ENCODE measurements around the gene CYFIP1.

GRCh38 chr15:22902981-22903380, 77.2 kb downstream of the CYFIP1 start:
- TF ChIP-seq CTCF (IDR thresholded peaks at IDR 0.05 in 8 of 11, conservative IDR thresholded peaks at IDR 0.05 in 3 of 11) (no peak), POLR2A (IDR thresholded peaks at IDR 0.05) (no peak), POLR2AphosphoS5 (IDR thresholded peaks at IDR 0.05) (no peak)

Data from spleen (tissue), 7 donors.